LNCaP clone FGC (cell line): ENCODE data around the gene MINK1.
"Not testable (repeated sequence)": the region's sequence is repeated elsewhere in the genome, so short reads cannot be mapped to it uniquely, and the experiment has no call there.

ENCODE experiments used
- DNase-seq: peaks from one replicate; pipeline ENCODE4 v3.0.0-alpha.2; 2011; ENCODE audit warnings: low read depth
- H3K4me3 ChIP-seq: 2 replicates; pipeline ENCODE4 v1.5.1; 2011; ENCODE audit warnings: mild to moderate bottlenecking, low read depth, low read length, control low read depth
- CTCF ChIP-seq: IDR thresholded peaks from 2 replicates; pipeline ENCODE4 v1.5.1; 2012; ENCODE audit warnings: mild to moderate bottlenecking; ENCODE audit not compliant: control insufficient read depth, insufficient read depth; ENCODE audit errors: extremely low read depth

The MINK1 gene

GRCh38 chr17:4908711-4909496 lies 75.8 kb downstream of the MINK1 start:
- peak; percentile 78 for TF ChIP-seq CTCF
- H3K4me3 ChIP-seq, result no peak overlapping the region
- DNase-seq, result peak; percentile 74

GRCh38 chr17:4913994-4914393 lies 80.9 kb downstream of the MINK1 start:
- TF ChIP-seq CTCF, result no peak
- H3K4me3 ChIP-seq, result no peak overlapping the region
- no peak for DNase-seq

- H3K4me3 ChIP-seq, DNase-seq: not testable (repeated sequence)
These were observed 81.4 kb downstream of the MINK1 start for GRCh38 chr17:4914551-4914950.

- no peak for DNase-seq
- H3K4me3 ChIP-seq, result no peak overlapping the region
- TF ChIP-seq CTCF, result no peak
These were observed 86.4 kb downstream of the MINK1 start for GRCh38 chr17:4919511-4920047.

GRCh38 chr17:4920351-4921048 lies 87.4 kb downstream of the MINK1 start:
- TF ChIP-seq CTCF, result no peak
- no peak for DNase-seq

GRCh38 chr17:4921320-4921719 lies 88.2 kb downstream of the MINK1 start:
- no peak for TF ChIP-seq CTCF
- DNase-seq, result no peak
- no peak overlapping the region for H3K4me3 ChIP-seq

More at GRCh38 chr17:4920351-4921048, 87.4 kb downstream of the MINK1 start:
- H3K4me3 ChIP-seq, result no peak overlapping the region

- not testable (repeated sequence) for H3K4me3 ChIP-seq, DNase-seq
These were observed 93.6 kb downstream of the MINK1 start for GRCh38 chr17:4926577-4927335.
